ENCODE measurements around the gene CCDC87.
A peak's percentile ranks its signal among the peaks of the same experiment; 100 is the strongest.
"Not testable (repeated sequence)": the region's sequence is repeated elsewhere in the genome, so short reads cannot be mapped to it uniquely, and the experiment has no call there.

The CCDC87 gene

DNA sequence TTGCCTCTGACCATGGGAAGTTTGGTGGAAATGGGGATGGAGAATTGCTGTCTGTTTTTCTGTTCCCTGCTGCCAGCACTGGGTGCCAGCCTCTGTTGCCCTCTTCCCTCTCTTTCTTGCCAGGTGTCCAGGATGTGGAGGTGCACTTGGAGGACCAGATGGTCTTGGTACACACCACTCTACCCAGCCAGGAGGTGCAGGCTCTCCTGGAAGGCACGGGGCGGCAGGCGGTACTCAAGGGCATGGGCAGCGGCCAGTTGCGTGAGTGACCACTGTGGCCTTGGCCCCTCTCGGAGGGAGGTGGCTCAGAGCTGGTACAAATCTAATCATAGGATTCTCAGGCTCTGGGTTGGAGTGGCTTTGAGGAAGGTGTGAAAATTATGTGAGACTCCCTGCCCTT, 6.1 kb upstream of the CCDC87 start:
- Histone ChIP-seq H3K27ac (ENCODE audit: low read length) (no peak overlapping the region), H3K9me3 (ENCODE audit: control insufficient read depth in 2 of 2, low read length in 2 of 2) (no peaks in the 10 kb centered on the region), H3K4me1 (ENCODE audit: control insufficient read depth, insufficient read depth, low read length) (peaks cover 23% of the 10 kb centered on the region)

DNA sequence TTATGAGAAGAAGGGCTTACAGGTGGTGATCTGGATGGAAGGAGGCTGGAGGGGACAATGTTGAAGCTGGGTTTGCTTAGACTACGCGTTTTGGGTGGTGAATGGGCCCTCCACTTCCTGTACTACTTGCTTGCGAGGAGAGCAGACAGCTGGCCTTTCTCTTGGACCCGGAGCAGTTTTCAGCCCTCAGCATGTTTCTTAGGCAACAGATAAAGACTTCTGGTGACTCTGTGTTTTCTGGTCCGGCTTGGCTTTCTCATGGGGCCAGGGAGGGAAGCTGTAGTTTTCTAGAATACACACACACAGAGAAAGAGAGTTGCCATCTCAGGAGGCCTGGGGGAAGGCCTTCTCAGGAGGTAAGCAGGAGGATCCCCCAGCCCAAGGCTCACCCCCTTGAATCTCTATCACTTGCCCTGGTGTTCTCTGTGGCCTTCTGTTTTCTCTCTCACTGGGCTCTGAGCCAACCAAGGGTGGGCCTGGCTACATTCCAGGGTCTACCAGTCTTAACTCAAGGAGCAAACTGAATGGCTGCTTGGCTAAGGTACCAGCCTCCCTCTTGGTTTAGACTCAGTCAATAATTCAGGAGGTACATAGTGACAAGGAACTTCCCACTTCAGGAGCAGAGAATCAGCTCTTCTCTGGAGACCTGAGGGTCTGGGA, 2.5 kb upstream of the CCDC87 start:
- H3K36me3 ChIP-seq (ENCODE audit: control insufficient read depth in 2 of 2, insufficient read depth in 2 of 2, low read length in 2 of 2): peaks cover 10 to 11% of the 10 kb centered on the region in 2 donors
- peak overlapping the region in 1 of 2 donors; percentile 51 for H3K9ac ChIP-seq (ENCODE audit: low read length in 2 of 2)
- H3K27me3 ChIP-seq (ENCODE audit: control insufficient read depth in 1 of 2, insufficient read depth in 2 of 2, low read length in 2 of 2): no peaks in the 10 kb centered on the region
- peaks cover 32% of the 10 kb centered on the region for H3K4me1 ChIP-seq (ENCODE audit: control insufficient read depth, insufficient read depth, low read length)
- peak overlapping the region; percentile 53 for H3K27ac ChIP-seq (ENCODE audit: low read length)
- peak overlapping the region in 1 of 2 donors; percentile 49 for H3K4me3 ChIP-seq (ENCODE audit: low read length in 2 of 2)
- no peaks in the 10 kb centered on the region for H3K9me3 ChIP-seq (ENCODE audit: control insufficient read depth in 2 of 2, low read length in 2 of 2)

More for the DNA sequence above, 6.1 kb upstream of the CCDC87 start:
- H3K9ac ChIP-seq (ENCODE audit: low read length in 2 of 2): no peak overlapping the region
- H3K27me3 ChIP-seq (ENCODE audit: control insufficient read depth in 1 of 2, insufficient read depth in 2 of 2, low read length in 2 of 2): no peaks in the 10 kb centered on the region
- peaks cover 13 to 19% of the 10 kb centered on the region in 2 donors for H3K36me3 ChIP-seq (ENCODE audit: control insufficient read depth in 2 of 2, insufficient read depth in 2 of 2, low read length in 2 of 2)
- H3K4me3 ChIP-seq (ENCODE audit: low read length in 2 of 2): no peak overlapping the region

DNA sequence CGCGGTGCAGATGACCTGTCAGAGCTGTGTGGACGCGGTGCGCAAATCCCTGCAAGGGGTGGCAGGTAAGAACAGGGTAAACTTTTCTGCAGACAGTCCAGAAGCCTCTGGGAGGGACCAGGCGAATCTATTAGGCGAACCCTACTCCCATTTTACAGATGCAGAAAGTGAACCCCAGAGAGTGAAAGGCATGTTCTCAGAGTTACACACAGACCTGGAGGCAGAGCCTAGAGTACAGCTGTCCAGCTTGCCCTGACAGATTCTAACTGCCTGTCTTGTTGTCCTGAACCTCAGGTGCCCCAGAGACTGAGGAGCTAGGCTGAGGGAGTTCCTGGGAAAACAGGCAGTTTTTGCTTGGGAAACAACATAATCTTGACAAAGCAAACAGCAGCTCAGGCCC, 787 bp upstream of the CCDC87 start:
- Histone ChIP-seq H3K9me3 (ENCODE audit: control insufficient read depth in 2 of 2, low read length in 2 of 2) (no peaks in the 10 kb centered on the region), H3K27ac (ENCODE audit: low read length) (peak overlapping the region; percentile 76), H3K27me3 (ENCODE audit: control insufficient read depth in 1 of 2, insufficient read depth in 2 of 2, low read length in 2 of 2) (no peaks in the 10 kb centered on the region), H3K4me3 (ENCODE audit: low read length in 2 of 2) (peak overlapping the region; percentile 83 to 94), H3K36me3 (ENCODE audit: control insufficient read depth in 2 of 2, insufficient read depth in 2 of 2, low read length in 2 of 2) (no peaks in the 10 kb centered on the region), H3K9ac (ENCODE audit: low read length in 2 of 2) (peak overlapping the region; percentile 74 to 92), H3K4me1 (ENCODE audit: control insufficient read depth, insufficient read depth, low read length) (peaks cover 32% of the 10 kb centered on the region)

DNA sequence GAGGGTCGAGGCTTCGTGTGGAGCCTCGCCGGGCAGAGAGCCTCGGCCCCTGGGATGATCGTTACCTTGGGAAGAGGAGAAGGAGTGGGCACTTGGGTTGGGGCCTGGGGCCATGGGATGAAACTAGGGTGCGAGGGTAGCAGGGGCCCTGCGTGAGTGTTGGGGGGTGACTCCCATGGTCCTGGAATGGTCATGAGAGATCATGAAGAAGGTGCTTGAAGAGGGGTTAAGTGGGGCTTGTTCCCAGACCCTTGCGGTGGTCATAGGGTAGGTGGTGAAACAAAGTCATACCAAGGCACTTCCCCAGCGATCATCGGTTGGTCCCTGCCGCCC, 406 bp upstream of the CCDC87 start:
- H3K4me3 ChIP-seq (ENCODE audit: low read length in 2 of 2): peak overlapping the region; percentile 83 to 94
- H3K27me3 ChIP-seq (ENCODE audit: control insufficient read depth in 1 of 2, insufficient read depth in 2 of 2, low read length in 2 of 2): no peaks in the 10 kb centered on the region
- H3K36me3 ChIP-seq (ENCODE audit: control insufficient read depth in 2 of 2, insufficient read depth in 2 of 2, low read length in 2 of 2): no peaks in the 10 kb centered on the region
- H3K9me3 ChIP-seq (ENCODE audit: control insufficient read depth in 2 of 2, low read length in 2 of 2): no peaks in the 10 kb centered on the region
- H3K9ac ChIP-seq (ENCODE audit: low read length in 2 of 2): peak overlapping the region; percentile 74 to 92
- H3K27ac ChIP-seq (ENCODE audit: low read length): peak overlapping the region; percentile 76
- H3K4me1 ChIP-seq (ENCODE audit: control insufficient read depth, insufficient read depth, low read length): peaks cover 32% of the 10 kb centered on the region

DNA sequence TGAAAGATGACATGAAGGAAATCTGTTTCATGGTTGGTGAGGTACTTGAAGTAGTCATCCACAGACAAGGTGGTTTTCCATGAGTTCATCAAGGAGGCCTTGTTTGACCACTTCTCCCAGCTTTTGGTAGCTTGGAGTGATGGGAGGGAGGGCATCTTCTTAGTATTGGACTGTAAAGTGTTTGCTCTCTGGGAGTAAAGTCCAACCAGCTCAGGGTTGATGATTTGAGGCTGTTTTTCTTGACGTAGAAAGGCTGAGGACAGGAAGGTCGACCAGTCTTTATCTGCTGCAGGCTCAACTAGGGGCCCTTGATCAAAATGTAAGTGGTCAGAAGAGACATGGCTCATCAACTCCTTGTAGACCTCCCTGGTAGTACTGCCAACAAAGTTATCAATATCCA, 1.7 kb downstream of the CCDC87 start:
- H3K4me3 ChIP-seq (ENCODE audit: low read length in 2 of 2): no peak overlapping the region
- no peaks in the 10 kb centered on the region for H3K27me3 ChIP-seq (ENCODE audit: control insufficient read depth in 1 of 2, insufficient read depth in 2 of 2, low read length in 2 of 2)
- H3K36me3 ChIP-seq (ENCODE audit: control insufficient read depth in 2 of 2, insufficient read depth in 2 of 2, low read length in 2 of 2): no peaks in the 10 kb centered on the region
- peaks cover 32% of the 10 kb centered on the region for H3K4me1 ChIP-seq (ENCODE audit: control insufficient read depth, insufficient read depth, low read length)
- H3K9me3 ChIP-seq (ENCODE audit: control insufficient read depth in 2 of 2, low read length in 2 of 2): no peaks in the 10 kb centered on the region
- no peak overlapping the region for H3K9ac ChIP-seq (ENCODE audit: low read length in 2 of 2)
- no peak overlapping the region for H3K27ac ChIP-seq (ENCODE audit: low read length)

DNA sequence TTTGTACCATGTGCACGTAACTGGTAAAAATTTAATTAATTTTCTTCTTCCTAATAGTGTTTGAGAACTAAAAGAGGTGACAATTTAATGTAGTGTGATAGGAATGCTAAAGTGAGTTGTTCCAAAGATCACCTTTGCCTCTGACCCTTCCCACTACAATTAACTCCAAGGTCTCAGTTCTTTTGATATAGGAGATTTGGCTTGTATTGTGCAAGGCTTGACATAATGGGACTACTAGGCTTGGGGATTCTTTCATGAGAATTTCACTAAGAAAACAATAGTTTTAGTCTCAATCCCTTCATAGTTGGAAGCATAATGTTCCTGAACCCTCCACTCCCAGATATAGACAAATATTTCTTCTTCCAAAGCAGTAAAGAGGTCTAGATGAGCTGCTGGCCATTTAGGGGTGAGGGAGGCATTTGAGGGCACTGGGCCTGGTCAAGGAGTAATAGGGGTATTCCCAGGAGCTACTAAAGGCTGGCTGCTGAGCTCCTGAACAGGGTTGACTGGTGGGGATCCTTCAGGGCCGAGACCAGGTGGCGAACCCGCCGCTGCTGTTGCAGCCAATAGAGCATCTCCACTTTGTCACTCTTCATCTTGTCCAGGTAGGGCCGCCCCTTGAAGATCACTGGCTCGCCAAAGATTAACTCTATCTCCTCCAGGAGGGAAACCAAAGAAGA, 2.7 kb downstream of the CCDC87 start:
- H3K9ac ChIP-seq (ENCODE audit: low read length in 2 of 2): no peak overlapping the region
- H3K27me3 ChIP-seq (ENCODE audit: control insufficient read depth in 1 of 2, insufficient read depth in 2 of 2, low read length in 2 of 2): no peaks in the 10 kb centered on the region
- H3K4me1 ChIP-seq (ENCODE audit: control insufficient read depth, insufficient read depth, low read length): peaks cover 25% of the 10 kb centered on the region

DNA sequence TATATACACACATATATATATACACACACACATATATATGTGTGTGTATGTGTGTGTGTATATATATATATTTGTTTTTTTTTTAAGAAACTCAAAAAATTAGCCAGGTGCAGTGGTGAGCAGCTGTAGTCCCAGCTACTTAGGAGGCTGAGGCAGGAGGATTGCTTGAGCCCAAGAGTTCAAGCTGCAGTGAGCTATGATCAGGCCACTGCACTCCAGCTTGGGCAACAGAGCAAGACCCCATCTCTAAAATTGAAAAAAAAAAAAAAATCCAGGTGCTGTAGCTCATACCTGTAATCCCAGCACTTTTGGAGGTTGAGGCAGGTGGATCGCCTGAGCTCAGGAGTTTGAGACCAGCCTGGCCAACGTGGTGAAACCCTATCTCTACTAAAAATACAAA, 3.5 kb downstream of the CCDC87 start:
- peaks cover 17% of the 10 kb centered on the region for H3K4me1 ChIP-seq (ENCODE audit: control insufficient read depth, insufficient read depth, low read length)
- not testable (repeated sequence) for H3K27me3 ChIP-seq (ENCODE audit: control insufficient read depth in 1 of 2, insufficient read depth in 2 of 2, low read length in 2 of 2); H3K9me3 ChIP-seq (ENCODE audit: control insufficient read depth in 2 of 2, low read length in 2 of 2); H3K4me3 ChIP-seq (ENCODE audit: low read length in 2 of 2); H3K9ac ChIP-seq (ENCODE audit: low read length in 2 of 2); H3K36me3 ChIP-seq (ENCODE audit: control insufficient read depth in 2 of 2, insufficient read depth in 2 of 2, low read length in 2 of 2); H3K27ac ChIP-seq (ENCODE audit: low read length)

More for the DNA sequence above, 2.7 kb downstream of the CCDC87 start:
- Histone ChIP-seq H3K4me3 (ENCODE audit: low read length in 2 of 2) (no peak overlapping the region), H3K36me3 (ENCODE audit: control insufficient read depth in 2 of 2, insufficient read depth in 2 of 2, low read length in 2 of 2) (no peaks in the 10 kb centered on the region), H3K27ac (ENCODE audit: low read length) (no peak overlapping the region), H3K9me3 (ENCODE audit: control insufficient read depth in 2 of 2, low read length in 2 of 2) (no peaks in the 10 kb centered on the region)

DNA sequence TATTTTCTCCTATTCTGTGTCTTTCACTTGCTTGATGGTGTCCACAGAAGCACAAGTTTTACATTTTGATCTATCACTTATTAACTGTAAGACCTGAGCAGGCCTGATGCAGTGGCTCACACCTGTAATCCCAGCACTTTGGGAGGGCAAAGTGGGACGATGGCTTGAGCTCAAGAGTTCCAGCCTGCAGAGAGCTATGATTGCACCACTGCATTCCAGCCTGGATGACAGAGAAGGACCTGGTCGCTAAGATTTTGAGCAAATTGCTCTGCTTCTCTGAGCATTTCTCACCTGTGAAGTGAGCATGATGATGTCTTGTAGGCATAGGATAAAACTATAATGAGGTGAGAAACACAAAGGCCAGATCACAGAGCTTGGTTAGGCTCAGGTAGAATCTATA, 6.7 kb downstream of the CCDC87 start:
- H3K27ac ChIP-seq (ENCODE audit: low read length): no peak overlapping the region

DNA sequence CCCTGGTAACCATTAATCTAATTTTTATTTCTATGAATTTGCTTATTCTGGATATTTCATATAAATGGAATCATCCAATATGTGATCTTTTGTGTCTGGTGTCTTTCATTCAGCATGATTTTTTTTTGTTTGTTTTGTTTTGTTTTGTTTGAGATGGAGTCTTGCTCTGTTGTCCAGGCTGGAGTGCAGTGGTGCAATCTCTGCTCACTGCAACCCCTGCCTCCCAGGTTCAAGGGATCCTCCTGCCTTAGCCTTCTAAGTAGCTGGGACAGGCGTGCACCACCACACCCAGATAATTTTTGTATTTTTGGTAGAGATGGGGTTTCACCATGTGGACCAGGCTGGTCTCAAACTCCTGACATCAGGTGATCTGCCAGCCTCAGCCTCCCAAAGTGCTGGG, 7.4 kb downstream of the CCDC87 start:
- H3K9ac ChIP-seq (ENCODE audit: low read length in 2 of 2); H3K4me3 ChIP-seq (ENCODE audit: low read length in 2 of 2); H3K27me3 ChIP-seq (ENCODE audit: control insufficient read depth in 1 of 2, insufficient read depth in 2 of 2, low read length in 2 of 2); H3K4me1 ChIP-seq (ENCODE audit: control insufficient read depth, insufficient read depth, low read length); H3K27ac ChIP-seq (ENCODE audit: low read length); H3K9me3 ChIP-seq (ENCODE audit: control insufficient read depth in 2 of 2, low read length in 2 of 2); H3K36me3 ChIP-seq (ENCODE audit: control insufficient read depth in 2 of 2, insufficient read depth in 2 of 2, low read length in 2 of 2): not testable (repeated sequence)

More for the DNA sequence above, 6.7 kb downstream of the CCDC87 start:
- Histone ChIP-seq H3K9ac (ENCODE audit: low read length in 2 of 2) (no peak overlapping the region), H3K4me3 (ENCODE audit: low read length in 2 of 2) (no peak overlapping the region), H3K9me3 (ENCODE audit: control insufficient read depth in 2 of 2, low read length in 2 of 2) (no peaks in the 10 kb centered on the region), H3K4me1 (ENCODE audit: control insufficient read depth, insufficient read depth, low read length) (no peaks in the 10 kb centered on the region), H3K36me3 (ENCODE audit: control insufficient read depth in 2 of 2, insufficient read depth in 2 of 2, low read length in 2 of 2) (no peaks in the 10 kb centered on the region), H3K27me3 (ENCODE audit: control insufficient read depth in 1 of 2, insufficient read depth in 2 of 2, low read length in 2 of 2) (no peaks in the 10 kb centered on the region)

DNA sequence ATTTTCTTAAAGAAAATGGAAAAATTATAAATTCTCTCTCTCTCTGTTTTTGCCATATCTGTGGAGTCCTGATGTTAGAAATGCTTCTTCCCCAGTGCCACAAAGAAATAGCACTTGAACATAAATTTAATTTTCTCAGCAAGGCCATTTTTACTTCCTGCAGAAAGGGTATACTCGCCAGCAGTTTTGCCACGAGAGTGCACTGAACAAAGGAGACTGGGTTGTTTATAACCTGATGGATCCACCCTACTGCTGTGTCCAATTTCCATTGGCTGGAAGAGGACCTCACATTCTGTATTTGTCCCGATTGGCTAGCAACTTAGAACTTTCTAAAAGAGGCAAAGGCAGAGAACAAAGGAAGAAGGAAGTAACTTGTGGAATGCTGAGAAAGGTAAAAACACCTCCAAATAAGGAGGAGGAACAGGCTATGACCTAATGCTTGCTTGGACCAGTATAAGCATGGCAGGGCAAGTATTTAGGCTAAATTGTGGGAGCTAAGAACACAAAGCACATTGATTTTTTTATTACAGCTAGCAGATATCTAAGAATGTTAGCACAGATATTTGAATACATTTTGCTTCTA, 10.2 kb downstream of the CCDC87 start:
- not testable (repeated sequence) for H3K27me3 ChIP-seq (ENCODE audit: control insufficient read depth in 1 of 2, insufficient read depth in 2 of 2, low read length in 2 of 2); H3K9ac ChIP-seq (ENCODE audit: low read length in 2 of 2)

DNA sequence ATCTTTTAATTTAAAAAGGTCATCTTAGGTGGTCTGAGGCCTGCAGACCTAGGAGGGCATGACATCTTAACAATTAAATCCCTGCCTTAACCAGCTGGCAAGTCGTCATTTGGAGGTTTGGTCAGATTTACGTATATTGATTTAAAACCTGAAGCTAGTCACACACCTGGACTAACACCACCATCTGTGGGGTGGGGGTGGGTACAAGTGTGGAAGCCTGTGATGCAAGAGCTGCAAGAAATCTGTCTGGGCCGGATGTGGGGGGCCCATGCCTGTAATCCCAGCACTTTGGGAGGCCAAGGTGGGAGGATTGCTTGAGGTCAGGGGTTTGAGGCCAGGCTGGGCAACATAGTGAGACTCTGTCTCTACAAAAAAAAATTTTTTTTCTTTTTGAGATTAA, 11.6 kb downstream of the CCDC87 start:
- no peaks in the 10 kb centered on the region for H3K36me3 ChIP-seq (ENCODE audit: control insufficient read depth in 2 of 2, insufficient read depth in 2 of 2, low read length in 2 of 2)
- H3K4me1 ChIP-seq (ENCODE audit: control insufficient read depth, insufficient read depth, low read length): peaks cover 4% of the 10 kb centered on the region
- no peaks in the 10 kb centered on the region for H3K9me3 ChIP-seq (ENCODE audit: control insufficient read depth in 2 of 2, low read length in 2 of 2)
- no peaks in the 10 kb centered on the region for H3K27me3 ChIP-seq (ENCODE audit: control insufficient read depth in 1 of 2, insufficient read depth in 2 of 2, low read length in 2 of 2)
- H3K4me3 ChIP-seq (ENCODE audit: low read length in 2 of 2): no peak overlapping the region
- H3K27ac ChIP-seq (ENCODE audit: low read length): no peak overlapping the region
- no peak overlapping the region for H3K9ac ChIP-seq (ENCODE audit: low read length in 2 of 2)

More for the DNA sequence above, 10.2 kb downstream of the CCDC87 start:
- not testable (repeated sequence) for H3K4me3 ChIP-seq (ENCODE audit: low read length in 2 of 2); H3K4me1 ChIP-seq (ENCODE audit: control insufficient read depth, insufficient read depth, low read length); H3K36me3 ChIP-seq (ENCODE audit: control insufficient read depth in 2 of 2, insufficient read depth in 2 of 2, low read length in 2 of 2); H3K27ac ChIP-seq (ENCODE audit: low read length); H3K9me3 ChIP-seq (ENCODE audit: control insufficient read depth in 2 of 2, low read length in 2 of 2)

All from stomach smooth muscle (tissue), 2 donors.